Activated naive CD4-positive, alpha-beta T cell treated with anti-CD3 and anti-CD28 coated beads for 36 hours (primary cell): ENCODE measurements around the gene ETV3. TPM values are rescaled to one million over a fixed set of nuclear protein-coding genes. Genes with fewer than 3 reads are reported as not detected.
"Not testable (repeated sequence)": the region's sequence is repeated elsewhere in the genome, so short reads cannot be mapped to it uniquely, and the experiment has no call there.

Experiments used
- CTCF ChIA-PET: fragments of 350-600 bp; sonication (Branson Sonifier 250); formaldehyde crosslinking; loops from one replicate; lab custom pipeline; 2021; ENCODE audit warnings: antibody characterized with exemption; lab: Charles Lee
- DNase-seq: peaks from one replicate; pipeline ENCODE4 v3.0.0-alpha.2; 2020
- H3K27ac Mint-ChIP-seq: one replicate; pipeline ENCODE4 v1.8.0; 2021; ENCODE audit warnings: mild to moderate bottlenecking, mixed read lengths
- H3K27me3 Mint-ChIP-seq: one replicate; pipeline ENCODE4 v1.8.0; 2021; ENCODE audit warnings: low read depth, mixed read lengths
- H3K36me3 Mint-ChIP-seq: one replicate; pipeline ENCODE4 v1.8.0; 2021; ENCODE audit warnings: low read depth, mixed read lengths
- H3K4me1 Mint-ChIP-seq: one replicate; pipeline ENCODE4 v1.8.0; 2021; ENCODE audit warnings: low read depth, mixed read lengths
- H3K4me3 Mint-ChIP-seq: one replicate; pipeline ENCODE4 v1.8.0; 2021; ENCODE audit warnings: mild to moderate bottlenecking, moderate library complexity, mixed read lengths
- H3K9me3 Mint-ChIP-seq: one replicate; pipeline ENCODE4 v1.8.0; 2021; ENCODE audit warnings: mixed read lengths
- intact Hi-C: fragments of 100-400 bp; cut with micrococcal nuclease; formaldehyde crosslinking; loops from one replicate; pipeline ENCODE4 v1.15.1; 2023
- total RNA-seq, 2 experiments: library from RNA; stranded (reverse); gene quantifications; one replicate each; pipeline ENCODE4 v1.2.3, GENCODE V29; 2021

The ETV3 gene
- 10 to 100 TPM; 23.2 to 23.3 TPM for total RNA-seq

DNA sequence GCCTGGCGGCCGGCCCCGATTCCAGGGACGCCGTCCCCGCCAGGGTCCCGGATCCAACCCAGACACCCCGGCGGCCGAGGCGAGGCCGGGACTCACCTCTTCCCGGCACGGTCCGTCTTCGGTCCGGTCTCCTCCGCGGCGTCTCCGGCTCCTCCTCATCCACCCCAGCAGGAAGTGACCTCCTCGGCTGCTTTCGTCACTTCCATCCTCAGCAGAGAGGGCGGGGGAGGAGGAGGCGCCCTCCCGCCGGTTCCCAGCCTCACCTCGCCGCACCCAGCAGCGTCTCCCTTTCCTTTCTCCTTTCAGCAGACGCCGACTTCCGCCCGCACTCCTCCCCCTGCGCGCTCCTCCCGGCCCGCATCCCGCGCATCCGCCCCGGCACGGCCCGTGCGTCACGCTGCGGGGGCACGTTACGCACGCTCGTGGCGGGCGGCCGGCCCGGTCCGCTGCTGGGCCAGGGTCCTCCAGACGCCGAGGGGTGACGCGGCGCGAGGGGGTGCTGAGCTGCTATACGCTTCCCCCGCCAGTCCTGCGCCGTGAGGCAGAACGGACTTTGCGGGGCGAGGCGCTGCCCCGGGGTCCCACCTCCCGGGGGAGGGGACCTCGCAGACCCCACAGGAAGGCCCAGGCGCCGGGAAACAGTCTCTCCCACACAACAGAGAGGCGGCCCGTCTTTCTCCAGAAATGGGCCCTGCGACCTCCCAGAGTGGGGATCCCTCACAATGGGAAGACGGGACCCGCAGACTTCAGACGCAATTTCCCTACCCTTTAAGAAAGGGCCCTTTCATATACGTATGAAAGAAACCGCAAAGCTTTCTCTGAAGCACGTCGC is at the start of gene ETV3:
Gene ETV3, minus strand, starts transcription at position 176 of the 832 bp plus-strand sequence. CDS start 2,043 bp downstream, outside the sequence.
- intact Hi-C loops: loop anchor here (2.0 to 10.0 kb wide), 4 partner anchors 321 to 1876 kb away; partner anchors contain the start of genes MEF2D, PRCC and SH2D2A
- Mint-ChIP-seq H3K4me1 (peaks cover 56% of the 10 kb centered on the region), H3K27ac (peak within 1 kb of the TSS; percentile 85)

GRCh38 chr1:157186281-157186992 is 48.2 kb upstream of the ETV3 start:
- Mint-ChIP-seq H3K27ac (no peak overlapping the region), H3K4me1 (no peaks in the 10 kb centered on the region), H3K9me3 (no peaks in the 10 kb centered on the region), H3K36me3 (no peaks in the 10 kb centered on the region), H3K27me3 (peaks cover 5% of the 10 kb centered on the region), H3K4me3 (no peak overlapping the region)
- DNase-seq: no peak
- CTCF ChIA-PET: interaction anchor here (1.4 kb wide), 1 partner anchor 10 kb away, joined by 5 read pairs; no protein-coding TSS in a partner anchor
- intact Hi-C loops: no loop called here

More for the DNA sequence above, at the start of gene ETV3:
- no peaks in the 10 kb centered on the region for H3K27me3 Mint-ChIP-seq
- CTCF ChIA-PET: interaction anchor here (5.0 to 5.5 kb wide), 2 partner anchors 48 to 49 kb away, joined by 24 to 45 read pairs; no protein-coding TSS in a partner anchor
- H3K9me3 Mint-ChIP-seq: no peaks in the 10 kb centered on the region
- DNase-seq: peak; percentile 95
- peak within 1 kb of the TSS; percentile 96 for H3K4me3 Mint-ChIP-seq
- peaks cover 24% of the 10 kb centered on the region for H3K36me3 Mint-ChIP-seq

DNA sequence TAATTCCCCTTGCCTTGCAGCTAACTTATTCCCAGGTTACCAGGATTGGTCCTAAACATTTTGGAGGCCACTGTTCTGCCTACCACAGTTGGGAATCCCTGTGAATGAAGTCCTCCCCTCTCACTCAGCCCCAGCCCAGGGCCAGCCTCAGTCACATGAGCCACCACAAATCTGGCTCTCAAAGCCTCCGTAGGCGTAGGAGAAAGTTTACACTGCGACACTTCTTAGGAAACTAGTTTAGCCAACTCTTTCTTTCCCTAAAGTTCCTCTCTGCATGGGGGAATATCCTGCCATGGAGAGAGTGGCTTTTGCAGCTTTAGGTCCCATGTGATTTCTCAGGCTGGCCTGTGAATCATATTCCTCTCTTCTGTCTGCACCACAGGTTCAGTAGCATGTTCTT is 45.7 kb upstream of the ETV3 start:
- intact Hi-C loops: no loop called here
- CTCF ChIA-PET: interaction anchor here (1.0 kb wide), 1 partner anchor 94 kb away, joined by 3 read pairs; no protein-coding TSS in a partner anchor
- H3K9me3 Mint-ChIP-seq: no peaks in the 10 kb centered on the region
- peaks cover 7% of the 10 kb centered on the region for H3K27me3 Mint-ChIP-seq
- no peaks in the 10 kb centered on the region for H3K4me1 Mint-ChIP-seq
- DNase-seq: no peak
- H3K36me3 Mint-ChIP-seq: no peaks in the 10 kb centered on the region
- no peak overlapping the region for H3K4me3 Mint-ChIP-seq
- no peak overlapping the region for H3K27ac Mint-ChIP-seq

DNA sequence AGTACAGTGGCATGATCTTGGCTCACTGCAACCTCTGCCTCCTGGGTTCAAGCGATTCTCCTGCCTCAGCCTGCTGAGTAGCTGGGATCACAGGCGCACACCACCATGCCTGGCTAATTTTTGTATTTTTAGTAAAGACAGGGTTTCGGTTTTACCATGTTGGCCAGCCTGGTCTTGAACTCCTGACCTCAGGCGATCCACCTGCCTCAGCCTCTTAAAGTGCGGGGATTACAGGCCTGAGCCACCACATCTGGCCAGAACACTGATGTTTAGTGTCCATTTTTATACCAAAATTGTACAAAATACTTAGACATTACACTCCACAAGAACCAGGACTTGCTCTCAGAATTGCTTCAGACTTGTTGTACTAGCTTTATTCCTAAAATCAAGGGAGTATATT is 44.2 kb upstream of the ETV3 start:
- CTCF ChIA-PET, intact Hi-C loops: not testable (repeated sequence)
- H3K27me3 Mint-ChIP-seq: peaks cover 11% of the 10 kb centered on the region

DNA sequence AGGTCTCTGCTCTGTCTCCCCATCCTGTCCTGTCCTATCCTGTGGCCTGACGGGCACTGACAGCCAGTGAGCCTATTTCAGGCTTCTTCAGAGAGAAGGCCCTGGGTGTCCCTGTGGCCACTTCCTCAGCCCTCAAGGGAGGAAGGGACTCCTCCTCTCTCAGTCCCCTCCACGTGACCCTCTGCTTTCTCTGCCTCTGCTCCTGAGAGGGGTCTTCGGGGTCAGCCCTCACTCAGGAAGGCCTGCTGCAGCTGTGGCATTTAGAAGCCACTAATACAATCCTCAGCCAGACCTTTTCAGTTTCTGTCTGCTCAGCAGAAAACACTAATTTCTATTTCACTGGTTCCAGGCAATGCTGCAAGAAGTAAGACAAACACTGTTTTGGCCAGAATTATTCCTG is 43.6 kb upstream of the ETV3 start:
- Mint-ChIP-seq H3K36me3 (no peaks in the 10 kb centered on the region), H3K4me3 (no peak overlapping the region), H3K27me3 (peaks cover 12% of the 10 kb centered on the region), H3K27ac (no peak overlapping the region), H3K4me1 (no peaks in the 10 kb centered on the region), H3K9me3 (no peaks in the 10 kb centered on the region)
- CTCF ChIA-PET: no interaction called here
- no peak for DNase-seq
- intact Hi-C loops: no loop called here

More for the DNA sequence above, 44.2 kb upstream of the ETV3 start:
- not testable (repeated sequence) for H3K9me3 Mint-ChIP-seq, H3K4me1 Mint-ChIP-seq, H3K36me3 Mint-ChIP-seq, H3K4me3 Mint-ChIP-seq, H3K27ac Mint-ChIP-seq, DNase-seq

DNA sequence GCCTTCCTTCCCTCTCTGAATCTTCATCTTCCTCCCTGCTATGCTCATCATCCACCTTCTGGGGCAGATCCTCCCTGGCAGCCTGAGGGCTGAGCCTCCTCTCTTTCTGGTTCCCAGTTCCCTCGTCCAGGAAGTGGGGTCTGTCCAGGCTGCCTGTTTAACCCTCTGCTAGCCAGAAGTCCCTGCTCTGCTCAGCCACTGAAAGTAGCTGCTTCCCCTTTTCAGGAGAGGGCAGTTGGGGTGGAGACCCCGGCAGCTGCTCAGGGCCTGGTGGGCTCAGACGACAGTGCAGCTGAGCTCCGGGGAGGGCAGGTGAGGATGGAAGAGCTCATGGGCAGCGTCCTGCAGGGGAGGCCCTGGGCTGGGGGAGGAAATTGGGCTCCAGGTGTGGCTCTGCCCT is 43.1 kb upstream of the ETV3 start:
- Mint-ChIP-seq H3K4me3 (no peak overlapping the region), H3K27me3 (peaks cover 12% of the 10 kb centered on the region), H3K4me1 (no peaks in the 10 kb centered on the region), H3K27ac (no peak overlapping the region), H3K9me3 (no peaks in the 10 kb centered on the region), H3K36me3 (no peaks in the 10 kb centered on the region)
- CTCF ChIA-PET: no interaction called here
- DNase-seq: no peak
- intact Hi-C loops: no loop called here

- no peak overlapping the region for H3K27ac Mint-ChIP-seq
- CTCF ChIA-PET: no interaction called here
- H3K4me3 Mint-ChIP-seq: no peak overlapping the region
Observed at GRCh38 chr1:157178490-157178889, 40.3 kb upstream of the ETV3 start.

GRCh38 chr1:157177733-157178394 is 39.7 kb upstream of the ETV3 start:
- H3K9me3 Mint-ChIP-seq: no peaks in the 10 kb centered on the region
- no peak overlapping the region for H3K4me3 Mint-ChIP-seq
- no peaks in the 10 kb centered on the region for H3K4me1 Mint-ChIP-seq
- H3K27me3 Mint-ChIP-seq: peaks cover 15% of the 10 kb centered on the region
- H3K27ac Mint-ChIP-seq: no peak overlapping the region
- DNase-seq: no peak
- no peaks in the 10 kb centered on the region for H3K36me3 Mint-ChIP-seq
- intact Hi-C loops: no loop called here
- CTCF ChIA-PET: interaction anchor here (1.0 to 1.7 kb wide), 3 partner anchors 16 to 88 kb away, joined by 3 to 5 read pairs (median 5); no protein-coding TSS in a partner anchor

More at GRCh38 chr1:157178490-157178889, 40.3 kb upstream of the ETV3 start:
- Mint-ChIP-seq H3K9me3 (no peaks in the 10 kb centered on the region), H3K36me3 (no peaks in the 10 kb centered on the region), H3K4me1 (no peaks in the 10 kb centered on the region), H3K27me3 (peaks cover 13% of the 10 kb centered on the region)
- DNase-seq: no peak
- intact Hi-C loops: no loop called here

- no peak for DNase-seq
- Mint-ChIP-seq H3K4me3 (no peak overlapping the region), H3K36me3 (no peaks in the 10 kb centered on the region), H3K4me1 (no peaks in the 10 kb centered on the region), H3K27ac (no peak overlapping the region), H3K27me3 (peaks cover 17% of the 10 kb centered on the region), H3K9me3 (no peaks in the 10 kb centered on the region)
- CTCF ChIA-PET: interaction anchor here (0.6 to 1.7 kb wide), 4 partner anchors 17 to 381 kb away, joined by 3 to 5 read pairs (median 4); no protein-coding TSS in a partner anchor
- intact Hi-C loops: no loop called here
Observed at GRCh38 chr1:157176591-157177121, 38.5 kb upstream of the ETV3 start.

DNA sequence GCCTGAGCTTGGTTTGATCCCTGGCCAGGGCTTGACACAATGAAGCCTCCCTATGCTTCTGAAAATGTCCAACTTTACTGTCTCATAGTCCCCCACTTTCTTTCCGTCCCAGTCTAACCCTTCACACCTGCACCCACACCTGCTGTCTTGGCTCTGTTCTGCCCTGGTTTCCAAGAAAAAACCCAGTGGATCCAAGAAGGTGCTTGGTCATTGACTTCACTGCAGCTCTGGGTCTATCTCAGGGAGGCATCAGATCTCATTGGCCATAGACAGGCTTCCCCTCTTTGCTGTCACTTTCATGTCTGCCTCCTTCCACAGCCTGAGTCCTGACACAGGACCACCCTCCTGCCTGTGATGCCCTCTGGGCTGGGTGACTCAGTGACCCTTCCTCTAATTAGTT is 37.8 kb upstream of the ETV3 start:
- intact Hi-C loops: no loop called here
- no peaks in the 10 kb centered on the region for H3K4me1 Mint-ChIP-seq
- no peak overlapping the region for H3K27ac Mint-ChIP-seq
- peaks cover 22% of the 10 kb centered on the region for H3K27me3 Mint-ChIP-seq
- H3K9me3 Mint-ChIP-seq: no peaks in the 10 kb centered on the region
- H3K4me3 Mint-ChIP-seq: no peak overlapping the region
- no peaks in the 10 kb centered on the region for H3K36me3 Mint-ChIP-seq
- no peak for DNase-seq
- CTCF ChIA-PET: interaction anchor here (0.6 to 1.7 kb wide), 3 partner anchors 18 to 381 kb away, joined by 3 to 5 read pairs (median 4); no protein-coding TSS in a partner anchor

GRCh38 chr1:157173900-157174410 is 35.8 kb upstream of the ETV3 start:
- H3K27me3 Mint-ChIP-seq: peaks cover 22% of the 10 kb centered on the region
- DNase-seq: no peak
- no peak overlapping the region for H3K27ac Mint-ChIP-seq
- no peak overlapping the region for H3K4me3 Mint-ChIP-seq
- no peaks in the 10 kb centered on the region for H3K9me3 Mint-ChIP-seq
- no peaks in the 10 kb centered on the region for H3K4me1 Mint-ChIP-seq
- no peaks in the 10 kb centered on the region for H3K36me3 Mint-ChIP-seq
- intact Hi-C loops: loop anchor here (5.0 kb wide), 1 partner anchor 318 kb away; no protein-coding TSS in a partner anchor
- CTCF ChIA-PET: interaction anchor here (0.6 to 1.3 kb wide), 4 partner anchors 17 to 84 kb away, joined by 3 to 7 read pairs (median 3); no protein-coding TSS in a partner anchor
